Measurements from ENCODE around the gene KDSR.

Gene KDSR

GRCh38 chr18:63350230-63350629 is 16.8 kb downstream of the KDSR start:
- no peaks in the 10 kb centered on the region for H4K20me1 ChIP-seq (ENCODE audit: insufficient read depth, low read length)
- no peak overlapping the region for H3K27ac ChIP-seq (ENCODE audit: low read depth, low read length, poor library complexity, severe bottlenecking)
- no peaks in the 10 kb centered on the region for H3K9me2 ChIP-seq (ENCODE audit: low read depth, low read length)
- no peaks in the 10 kb centered on the region for H3K27me3 ChIP-seq (ENCODE audit: insufficient read depth, low read length)
- H3K4me1 ChIP-seq (ENCODE audit: insufficient read depth, low read length, severe bottlenecking): peaks cover 10% of the 10 kb centered on the region
- H3K36me3 ChIP-seq (ENCODE audit: insufficient read depth, low read length): peaks cover 60% of the 10 kb centered on the region
- H3K4me2 ChIP-seq (ENCODE audit: low read length): no peak overlapping the region
- H3K4me3 ChIP-seq (ENCODE audit: low read depth, low read length, poor library complexity, severe bottlenecking): no peak overlapping the region
- no peaks in the 10 kb centered on the region for H3K9me3 ChIP-seq (ENCODE audit: low read length)
- H3F3A ChIP-seq (ENCODE audit: insufficient read depth, low read length): no peaks in the 10 kb centered on the region
- TF ChIP-seq EZH2 (IDR thresholded peaks at IDR 0.05; ENCODE audit: borderline replicate concordance, low read length) (no peak), CTCF (IDR thresholded peaks at IDR 0.05; ENCODE audit: low read length) (no peak)
- H2AFZ ChIP-seq (ENCODE audit: low read length): no peak overlapping the region
- no peak overlapping the region for H3K9ac ChIP-seq (ENCODE audit: low read length)
- H3K79me2 ChIP-seq (ENCODE audit: insufficient read depth, low read length): no peaks in the 10 kb centered on the region

GRCh38 chr18:63348508-63349136 is 18.4 kb downstream of the KDSR start:
- no peak overlapping the region; the same call in 1 of the 2 replicates for H3K9ac ChIP-seq (ENCODE audit: low read length)
- no peak for TF ChIP-seq CTCF (IDR thresholded peaks at IDR 0.05; ENCODE audit: low read length)
- TF ChIP-seq EZH2 (IDR thresholded peaks at IDR 0.05; ENCODE audit: borderline replicate concordance, low read length): no peak
- peak overlapping the region; percentile 51 for H3K27ac ChIP-seq (ENCODE audit: low read depth, low read length, poor library complexity, severe bottlenecking)

GRCh38 chr18:63346480-63347183 is 20.4 kb downstream of the KDSR start:
- Histone ChIP-seq H3K9ac (ENCODE audit: low read length) (no peak overlapping the region), H3K9me3 (ENCODE audit: low read length) (no peaks in the 10 kb centered on the region), H2AFZ (ENCODE audit: low read length) (no peak overlapping the region), H3K4me3 (ENCODE audit: low read depth, low read length, poor library complexity, severe bottlenecking) (no peak overlapping the region), H3K4me1 (ENCODE audit: insufficient read depth, low read length, severe bottlenecking) (peaks cover 10% of the 10 kb centered on the region), H3K4me2 (ENCODE audit: low read length) (no peak overlapping the region), H3F3A (ENCODE audit: insufficient read depth, low read length) (no peaks in the 10 kb centered on the region), H3K27me3 (ENCODE audit: insufficient read depth, low read length) (no peaks in the 10 kb centered on the region), H3K79me2 (ENCODE audit: insufficient read depth, low read length) (no peaks in the 10 kb centered on the region), H3K36me3 (ENCODE audit: insufficient read depth, low read length) (peaks cover 57% of the 10 kb centered on the region), H3K9me2 (ENCODE audit: low read depth, low read length) (no peaks in the 10 kb centered on the region), H4K20me1 (ENCODE audit: insufficient read depth, low read length) (no peaks in the 10 kb centered on the region), H3K27ac (ENCODE audit: low read depth, low read length, poor library complexity, severe bottlenecking) (no peak overlapping the region)
- TF ChIP-seq EZH2 (IDR thresholded peaks at IDR 0.05; ENCODE audit: borderline replicate concordance, low read length) (no peak), CTCF (IDR thresholded peaks at IDR 0.05; ENCODE audit: low read length) (no peak)

More at GRCh38 chr18:63348508-63349136, 18.4 kb downstream of the KDSR start:
- Histone ChIP-seq H3K4me2 (ENCODE audit: low read length) (peak overlapping the region; percentile 44), H3K27me3 (ENCODE audit: insufficient read depth, low read length) (no peaks in the 10 kb centered on the region), H3K4me1 (ENCODE audit: insufficient read depth, low read length, severe bottlenecking) (peaks cover 10% of the 10 kb centered on the region), H4K20me1 (ENCODE audit: insufficient read depth, low read length) (no peaks in the 10 kb centered on the region), H3K79me2 (ENCODE audit: insufficient read depth, low read length) (no peaks in the 10 kb centered on the region), H2AFZ (ENCODE audit: low read length) (no peak overlapping the region), H3K36me3 (ENCODE audit: insufficient read depth, low read length) (peaks cover 56% of the 10 kb centered on the region), H3F3A (ENCODE audit: insufficient read depth, low read length) (no peaks in the 10 kb centered on the region), H3K9me2 (ENCODE audit: low read depth, low read length) (no peaks in the 10 kb centered on the region), H3K9me3 (ENCODE audit: low read length) (no peaks in the 10 kb centered on the region), H3K4me3 (ENCODE audit: low read depth, low read length, poor library complexity, severe bottlenecking) (peak overlapping the region; percentile 21)

Measured in OCI-LY1 (cell line).